Fibroblast of lung (primary cell): ENCODE results near the gene ACE.

Experiments
- CTCF ChIP-seq, 2 donors: IDR thresholded peaks in 1 of 2; conservative IDR thresholded peaks in 1 of 2; 1 replicate in 1 of 2; 2 replicates in 1 of 2; pipeline ENCODE4 v1.5.1; 2011 to 2012; ENCODE audit warnings: low read length in 2 of 2, control low read depth in 1 of 2, inconsistent platforms in 1 of 2, low read depth in 1 of 2, mild to moderate bottlenecking in 1 of 2
- EZH2 ChIP-seq: IDR thresholded peaks from 2 replicates; pipeline ENCODE4 v1.5.1; 2012; ENCODE audit warnings: low read length, control low read depth, mild to moderate bottlenecking; ENCODE audit errors: missing control alignments

GRCh38 chr17:63452962-63453551 lies 23.8 kb upstream of the ACE start:
- TF ChIP-seq CTCF (conservative IDR thresholded peaks at IDR 0.05 in 1 of 2, IDR thresholded peaks at IDR 0.05 in 1 of 2; ENCODE audit: low read depth in 1 of 2, low read length in 2 of 2) = no peak
- no peak for TF ChIP-seq EZH2
